ENCODE measurements around the gene ARMC3. TPM values are rescaled to one million over a fixed set of nuclear protein-coding genes. Genes with fewer than 3 reads are reported as not detected.

ARMC3 gene
- total and polyA plus RNA-seq, 9 of the 15 experiments (the other 6 are each of a cell fraction or from before 2014, with no cell fraction given), result 0.33 to 1.1 (median 0.62) TPM

GRCh38 chr10:22990443-22990842, 62.6 kb downstream of the ARMC3 start:
- ATAC-seq, result no peak
- CTCF ChIA-PET (ENCODE audit: low intra/inter-chr PET ratio), result no interaction called here
- POLR2A ChIA-PET, result no interaction called here

GRCh38 chr10:22992075-22992474, 64.2 kb downstream of the ARMC3 start:
- FAIRE-seq (no peak), ATAC-seq (no peak), DNase-seq (ENCODE audit: extremely low read depth in 1 of 4, low spot score in 3 of 4) (no peak)
- H3K79me2 ChIP-seq (ENCODE audit: control insufficient read depth, insufficient read depth, low read length), result no peaks in the 10 kb centered on the region
- H3K9me1 ChIP-seq (ENCODE audit: control insufficient read depth, insufficient read depth, low read length), result no peaks in the 10 kb centered on the region
- intact Hi-C loops (cut with micrococcal nuclease) (no loop called here), in situ Hi-C loops (cut with MboI) (loop anchor here (5.0 kb wide), 1 partner anchor 70 kb away; no protein-coding TSS in a partner anchor)
- H3K4me2 ChIP-seq (ENCODE audit: insufficient read depth, low read length), result no peak overlapping the region
- no peak overlapping the region for H3K4me3 ChIP-seq
- WGBS (ENCODE audit: insufficient coverage, low coverage, missing lambda C conversion rate), result 43% methylated on average over 5 of the region's 5 CpGs
- H3K9ac ChIP-seq (ENCODE audit: insufficient read depth in 1 of 2, low read depth in 2 of 2, low read length in 2 of 2), result no peak overlapping the region
- H2AFZ ChIP-seq (ENCODE audit: low read depth, low read length), result no peak overlapping the region
- CTCF ChIA-PET (ENCODE audit: low intra/inter-chr PET ratio), result no interaction called here
- no peaks in the 10 kb centered on the region for H3K9me3 ChIP-seq (replicated peaks; ENCODE audit: control insufficient read depth, insufficient read depth, low read depth, low read length)
- no peaks in the 10 kb centered on the region for H3K27me3 ChIP-seq (ENCODE audit: control insufficient read depth in 2 of 2, insufficient read depth in 2 of 2, low read length in 2 of 2)
- no TSS peak for BruUV-seq (replicated peaks)
- H3K36me3 ChIP-seq (ENCODE audit: control insufficient read depth, insufficient read depth, low read length), result no peaks in the 10 kb centered on the region
- no peak overlapping the region for H3K27ac ChIP-seq (ENCODE audit: extremely low read depth, low read depth, low read length)
- H3K4me1 ChIP-seq (replicated peaks in 1 of 2; ENCODE audit: control insufficient read depth in 2 of 2, insufficient read depth in 2 of 2, low read length in 2 of 2), result peaks cover 0 to 3% of the 10 kb centered on the region in 2 experiments; a peak in 1 of 5 replicates
- H4K20me1 ChIP-seq (replicated peaks; ENCODE audit: control insufficient read depth, insufficient read depth, low read length), result no peaks in the 10 kb centered on the region
- POLR2A ChIA-PET, result interaction anchor here (1.4 kb wide), 1 partner anchor 12 kb away, joined by 4 read pairs; no protein-coding TSS in a partner anchor
- TF ChIP-seq BRD9 (IDR thresholded peaks at IDR 0.05; ENCODE audit: low read depth, partially characterized antibody) (no peak), COPS2 (conservative IDR thresholded peaks at IDR 0.05) (no peak), ID3 (CRISPR knock-in tag; IDR thresholded peaks at IDR 0.05) (no peak), ID3 (tag; IDR thresholded peaks at IDR 0.05) (no peak), ZNF134 (CRISPR knock-in tag; conservative IDR thresholded peaks at IDR 0.05) (no peak), MTA2 (IDR thresholded peaks at IDR 0.05; ENCODE audit: low read depth) (no peak), NR4A1 (CRISPR knock-in tag; IDR thresholded peaks at IDR 0.05) (no peak), NR4A1 (tag; IDR thresholded peaks at IDR 0.05) (no peak), AFF4 (CRISPR knock-in tag; IDR thresholded peaks at IDR 0.05) (no peak)

More at GRCh38 chr10:22990443-22990842, 62.6 kb downstream of the ARMC3 start:
- Histone ChIP-seq H3K4me2 (ENCODE audit: insufficient read depth, low read length) (no peak overlapping the region), H3K4me1 (replicated peaks in 1 of 2; ENCODE audit: control insufficient read depth in 2 of 2, insufficient read depth in 2 of 2, low read length in 2 of 2) (peaks cover 0 to 3% of the 10 kb centered on the region in 2 experiments; a peak in 1 of 5 replicates), H4K20me1 (replicated peaks; ENCODE audit: control insufficient read depth, insufficient read depth, low read length) (no peaks in the 10 kb centered on the region), H3K27ac (ENCODE audit: extremely low read depth, low read depth, low read length) (no peak overlapping the region), H2AFZ (ENCODE audit: low read depth, low read length) (no peak overlapping the region), H3K9me1 (ENCODE audit: control insufficient read depth, insufficient read depth, low read length) (no peaks in the 10 kb centered on the region), H3K36me3 (ENCODE audit: control insufficient read depth, insufficient read depth, low read length) (no peaks in the 10 kb centered on the region), H3K79me2 (ENCODE audit: control insufficient read depth, insufficient read depth, low read length) (no peaks in the 10 kb centered on the region), H3K9me3 (replicated peaks; ENCODE audit: control insufficient read depth, insufficient read depth, low read depth, low read length) (no peaks in the 10 kb centered on the region), H3K27me3 (ENCODE audit: control insufficient read depth in 2 of 2, insufficient read depth in 2 of 2, low read length in 2 of 2) (no peaks in the 10 kb centered on the region), H3K9ac (ENCODE audit: insufficient read depth in 1 of 2, low read depth in 2 of 2, low read length in 2 of 2) (no peak overlapping the region), H3K4me3 (no peak overlapping the region)
- 78% methylated on average over 4 of the region's 4 CpGs for WGBS (ENCODE audit: insufficient coverage, low coverage, missing lambda C conversion rate)
- FAIRE-seq, result no peak
- in situ Hi-C loops (cut with MboI), result loop anchor here (5.0 kb wide), 1 partner anchor 72 kb away; no protein-coding TSS in a partner anchor
- no TSS peak for BruUV-seq (replicated peaks)
- intact Hi-C loops (cut with micrococcal nuclease), result no loop called here
- DNase-seq (ENCODE audit: extremely low read depth in 1 of 4, low spot score in 3 of 4), result no peak
- TF ChIP-seq RBM25 (IDR thresholded peaks at IDR 0.05; ENCODE audit: low read depth, low read length, severe bottlenecking) (peak; percentile 95), RCOR1 (IDR thresholded peaks at IDR 0.05; ENCODE audit: borderline replicate concordance in 1 of 2, low read depth in 2 of 2, low read length in 2 of 2) (0 out of 4 replicates have a peak, but pooled peaks of 1 of the 2 experiments have one; percentile 40), BCOR (IDR thresholded peaks at IDR 0.05) (peak; percentile 81), CHD4 (IDR thresholded peaks at IDR 0.05; ENCODE audit: insufficient read depth, insufficient replicate concordance, low read depth, low read length, poor library complexity, severe bottlenecking) (peak; percentile 72), MECOM (CRISPR knock-in tag; IDR thresholded peaks at IDR 0.05) (no peak)

Data from K562 (cell line).